GM12891 (cell line): ENCODE measurements around the gene DST.

ENCODE experiments used
- PAX5 ChIP-seq: IDR thresholded peaks from 2 replicates; pipeline ENCODE4 v1.6.1; 2011; ENCODE audit warnings: low read length, moderate library complexity, mild to moderate bottlenecking; ENCODE audit not compliant: insufficient read depth, severe bottlenecking
- POLR2A ChIP-seq: IDR thresholded peaks from 2 replicates; pipeline ENCODE4 v1.6.1; 2011; ENCODE audit warnings: low read depth, low read length, control low read depth
- POLR2AphosphoS5 ChIP-seq: IDR thresholded peaks from 2 replicates; pipeline ENCODE4 v1.6.1; 2011; ENCODE audit warnings: low read depth, low read length, control low read depth
- POU2F2 ChIP-seq: IDR thresholded peaks from 2 replicates; pipeline ENCODE4 v1.6.1; 2011; ENCODE audit warnings: low read depth, mild to moderate bottlenecking, control low read depth, low read length, moderate library complexity
- SPI1 ChIP-seq: IDR thresholded peaks from 2 replicates; pipeline ENCODE4 v1.6.1; 2011; ENCODE audit warnings: low read depth, low read length, control low read depth
- TAF1 ChIP-seq: IDR thresholded peaks from 2 replicates; pipeline ENCODE4 v1.6.1; 2011; ENCODE audit warnings: low read depth, low read length, control low read depth

DNA sequence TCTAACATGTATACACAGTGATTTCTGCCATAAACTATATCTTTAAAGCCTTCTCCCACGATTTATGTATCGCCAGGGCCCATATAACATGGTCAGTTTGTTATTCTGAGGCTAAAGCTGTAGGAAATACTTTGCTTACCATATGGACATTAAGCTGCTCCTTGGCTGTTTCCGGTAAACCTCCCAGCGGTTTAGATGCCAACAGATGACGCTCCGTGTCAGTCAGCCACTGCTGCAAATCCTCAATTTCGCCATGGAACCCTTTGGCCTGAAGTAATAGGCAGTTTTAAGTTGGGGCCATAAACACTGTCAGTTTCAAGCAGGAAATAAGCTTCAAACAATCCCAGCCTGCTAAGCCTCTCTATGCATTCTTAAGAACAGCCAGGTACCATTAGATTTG lies 145.4 kb downstream of the DST start:
- TF ChIP-seq POLR2A (no peak), POLR2AphosphoS5 (no peak), TAF1 (no peak), SPI1 (no peak), POU2F2 (no peak), PAX5 (no peak)
